Naive thymus-derived CD4-positive, alpha-beta T cell (primary cell): ENCODE data around the gene GALNT10. TPM values are rescaled to one million over a fixed set of nuclear protein-coding genes. Genes with fewer than 3 reads are reported as not detected.

Experiments used
- ATAC-seq: fragments of 150-1000 bp; cut with Tn5 transposase; 2 replicates; pipeline ENCODE4 v1.10.0; 2021; ENCODE audit warnings: mild to moderate bottlenecking, moderate library complexity
- CTCF ChIA-PET: fragments of 350-600 bp; sonication (Branson Sonifier 250); formaldehyde crosslinking; loops from one replicate; lab custom pipeline; 2021; ENCODE audit warnings: antibody characterized with exemption; lab: Charles Lee
- POLR2A ChIA-PET: fragments of 350-600 bp; sonication (Branson Sonifier 250); formaldehyde crosslinking; loops from one replicate; lab custom pipeline; 2021; ENCODE audit warnings: antibody characterized with exemption, inconsistent platforms; lab: Charles Lee
- DNase-seq, 9 donors: peaks; one replicate each; pipeline versions ENCODE4 v3.0.0 to v3.0.0-alpha.2; 2020 to 2022; ENCODE audit warnings: mixed read lengths in 1 of 9
- H3K27ac ChIP-seq: one replicate; pipeline ENCODE4 v1.7.0; 2013; ENCODE audit warnings: mild to moderate bottlenecking, low read depth, low read length, moderate library complexity
- H3K27me3 ChIP-seq, 2 donors: one replicate each; pipeline ENCODE4 v1.7.0; 2013; ENCODE audit warnings: low read length in 2 of 2, mild to moderate bottlenecking in 2 of 2, moderate library complexity in 2 of 2; ENCODE audit not compliant: control insufficient read depth in 2 of 2, insufficient read depth in 2 of 2
- H3K36me3 ChIP-seq, 3 experiments: 1 replicate in 2 of 3; 2 replicates in 1 of 3; pipeline ENCODE4 v1.7.0; 2013; ENCODE audit warnings: low read length in 3 of 3, mild to moderate bottlenecking in 3 of 3, moderate library complexity in 1 of 3; ENCODE audit not compliant: insufficient read depth in 3 of 3, control insufficient read depth in 2 of 3
- H3K4me1 ChIP-seq, 2 donors: one replicate each; pipeline ENCODE4 v1.7.0; 2013; ENCODE audit warnings: low read length in 2 of 2, mild to moderate bottlenecking in 2 of 2, moderate library complexity in 1 of 2; ENCODE audit not compliant: control insufficient read depth in 2 of 2, insufficient read depth in 2 of 2
- H3K4me3 ChIP-seq: 2 replicates; pipeline ENCODE4 v1.7.0; 2013; ENCODE audit warnings: mild to moderate bottlenecking, low read length
- H3K9me3 ChIP-seq, 3 experiments: 1 replicate in 2 of 3; 2 replicates in 1 of 3; pipeline ENCODE4 v1.7.0; 2013; ENCODE audit warnings: low read length in 3 of 3; ENCODE audit not compliant: control insufficient read depth in 2 of 3
- H3K27ac Mint-ChIP-seq, 9 donors: one replicate each; pipeline ENCODE4 v1.8.0; 2020 to 2022; ENCODE audit warnings: mixed read lengths in 9 of 9, mild to moderate bottlenecking in 8 of 9, moderate library complexity in 5 of 9, inconsistent platforms in 2 of 9
- H3K27me3 Mint-ChIP-seq, 5 donors: one replicate each; pipeline ENCODE4 v1.8.0; 2021 to 2022; ENCODE audit warnings: mixed read lengths in 5 of 5, mild to moderate bottlenecking in 1 of 5
- H3K36me3 Mint-ChIP-seq, 5 donors: one replicate each; pipeline ENCODE4 v1.8.0; 2020 to 2022; ENCODE audit warnings: mixed read lengths in 5 of 5, mild to moderate bottlenecking in 3 of 5, inconsistent platforms in 1 of 5
- H3K4me1 Mint-ChIP-seq, 7 donors: one replicate each; pipeline ENCODE4 v1.8.0; 2020 to 2022; ENCODE audit warnings: mixed read lengths in 7 of 7, mild to moderate bottlenecking in 3 of 7, inconsistent platforms in 1 of 7
- H3K4me3 Mint-ChIP-seq, 10 donors: one replicate each; pipeline ENCODE4 v1.8.0; 2020 to 2022; ENCODE audit warnings: mild to moderate bottlenecking in 10 of 10, mixed read lengths in 10 of 10, moderate library complexity in 6 of 10, inconsistent platforms in 2 of 10
- H3K9me3 Mint-ChIP-seq, 11 donors: one replicate each; pipeline ENCODE4 v1.8.0; 2020 to 2022; ENCODE audit warnings: mixed read lengths in 11 of 11, mild to moderate bottlenecking in 4 of 11, inconsistent platforms in 1 of 11, moderate library complexity in 1 of 11
- intact Hi-C, 2 donors: fragments of 100-400 bp; cut with micrococcal nuclease; formaldehyde crosslinking; loops; one replicate each; pipeline ENCODE4 v1.15.1; 2023
- polyA plus RNA-seq, 2 donors: library from polyadenylated mRNA; unstranded; fragments of 300-500 nt; fragmentation: Illumina TruSeq; gene quantifications; one replicate each; pipeline ENCODE4 v1.2.3, GENCODE V29; 2021
- total RNA-seq, 6 experiments: library from RNA in 5 of 6; stranded (reverse) in 5 of 6; gene quantifications; 1 replicate in 5 of 6; 2 replicates in 1 of 6; pipeline ENCODE4 v1.2.3 and lab custom pipeline; 2021 to 2026

GALNT10 gene
- total and polyA plus RNA-seq, 7 experiments from 2014 or later, result 6.2 to 56.4 (median 24.8) TPM

DNA sequence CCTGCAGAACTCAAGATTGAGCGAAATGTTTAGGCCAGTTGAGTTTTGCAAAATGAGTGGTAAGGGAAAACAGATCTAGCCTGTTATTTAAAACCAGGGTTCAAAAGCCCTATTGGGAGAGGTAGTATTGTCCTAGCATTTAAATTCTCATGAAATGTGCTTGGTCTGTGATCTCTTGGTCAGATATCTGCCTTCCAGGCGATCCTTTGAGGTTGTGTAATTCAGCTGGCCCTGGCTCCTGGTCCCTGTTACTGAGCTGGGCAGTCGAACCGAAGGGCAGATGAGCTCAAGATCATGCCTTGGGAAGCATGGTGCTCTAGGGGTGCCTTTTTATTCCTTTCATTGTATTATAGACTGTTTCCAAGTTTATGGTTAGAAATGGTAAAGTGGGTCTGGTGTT, 269.6 kb downstream of the GALNT10 start:
- Mint-ChIP-seq H3K27ac (no peak overlapping the region), H3K4me1 (no peaks in the 10 kb centered on the region), H3K36me3 (peaks cover 15 to 46% (median 18%) of the 10 kb centered on the region in 5 donors), H3K27me3 (peaks cover 0 to 2% (median 0%) of the 10 kb centered on the region in 5 donors), H3K4me3 (no peak overlapping the region), H3K9me3 (no peaks in the 10 kb centered on the region)
- Histone ChIP-seq H3K36me3 (peaks cover 3 to 43% (median 7%) of the 10 kb centered on the region in 3 experiments), H3K4me1 (no peaks in the 10 kb centered on the region), H3K9me3 (no peaks in the 10 kb centered on the region), H3K4me3 (no peak overlapping the region), H3K27ac (no peak overlapping the region), H3K27me3 (no peaks in the 10 kb centered on the region)
- no peak for DNase-seq
- intact Hi-C loops, result no loop called here
- CTCF ChIA-PET, result interaction anchor here (0.7 kb wide), 1 partner anchor 12 kb away, joined by 6 read pairs; no protein-coding TSS in a partner anchor
- ATAC-seq, result no peak
- POLR2A ChIA-PET, result no interaction called here

DNA sequence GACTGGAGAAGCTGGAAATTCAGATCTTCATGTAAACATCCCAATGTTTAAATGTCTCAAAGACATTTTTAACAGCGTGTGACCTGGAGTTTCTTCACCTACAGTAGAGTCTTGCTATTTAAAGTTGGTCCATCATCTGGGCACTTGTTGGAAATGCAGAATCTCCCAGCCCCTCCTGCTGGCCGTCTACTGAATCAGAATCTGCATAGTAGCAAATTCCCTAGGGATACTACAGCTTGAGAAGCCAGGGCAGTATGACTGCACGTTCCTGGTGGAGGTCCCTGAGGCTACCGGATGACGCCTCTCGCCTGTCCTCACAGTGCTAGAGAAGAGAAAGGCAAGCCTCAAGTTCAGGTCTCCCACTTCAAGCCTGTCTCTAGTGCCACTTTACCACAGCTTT, 271.0 kb downstream of the GALNT10 start:
- H3K4me3 Mint-ChIP-seq, result no peak overlapping the region
- H3K4me3 ChIP-seq, result no peak overlapping the region
- no peaks in the 10 kb centered on the region for H3K4me1 Mint-ChIP-seq
- ChIA-PET CTCF (interaction anchor here (1.0 kb wide), 1 partner anchor 8 kb away, joined by 3 read pairs; no protein-coding TSS in a partner anchor), POLR2A (no interaction called here)
- H3K9me3 Mint-ChIP-seq, result no peaks in the 10 kb centered on the region
- no peak for ATAC-seq
- H3K36me3 Mint-ChIP-seq, result peaks cover 7 to 36% (median 14%) of the 10 kb centered on the region in 5 donors
- H3K27me3 ChIP-seq, result no peaks in the 10 kb centered on the region
- no peak for DNase-seq
- peaks cover 0 to 29% (median 4%) of the 10 kb centered on the region in 3 experiments for H3K36me3 ChIP-seq
- H3K27ac Mint-ChIP-seq, result no peak overlapping the region
- no peaks in the 10 kb centered on the region for H3K4me1 ChIP-seq
- peaks cover 0 to 11% (median 0%) of the 10 kb centered on the region in 5 donors for H3K27me3 Mint-ChIP-seq
- H3K9me3 ChIP-seq, result no peaks in the 10 kb centered on the region
- intact Hi-C loops, result no loop called here
- H3K27ac ChIP-seq, result no peak overlapping the region

DNA sequence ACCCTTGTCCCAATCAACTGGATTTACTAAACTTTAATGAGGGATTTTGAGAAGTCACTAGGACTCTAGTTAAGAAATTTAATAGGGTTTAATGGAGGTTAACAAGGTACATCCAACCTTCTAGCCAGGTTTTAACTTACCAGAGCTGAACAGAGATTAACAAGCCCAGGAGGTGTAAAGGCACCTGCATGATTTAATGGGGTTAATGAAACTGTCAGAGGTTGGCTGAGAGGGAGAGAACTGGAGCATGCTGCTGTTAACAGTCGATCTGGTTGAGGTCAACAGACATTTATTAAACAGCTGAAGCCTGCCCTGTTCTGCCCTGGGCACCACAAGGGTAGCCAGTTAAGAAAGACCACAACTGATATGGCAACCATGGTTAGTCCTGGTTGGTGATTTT, 273.9 kb downstream of the GALNT10 start:
- intact Hi-C loops, result no loop called here
- H3K36me3 Mint-ChIP-seq, result peaks cover 0 to 18% (median 0%) of the 10 kb centered on the region in 5 donors
- ATAC-seq (no peak), DNase-seq (no peak)
- ChIA-PET CTCF (interaction anchor here (0.6 to 1.2 kb wide), 2 partner anchors 392 to 1837 kb away, joined by 3 read pairs; no protein-coding TSS in a partner anchor), POLR2A (no interaction called here)
- peaks cover 0 to 2% (median 0%) of the 10 kb centered on the region in 3 experiments for H3K36me3 ChIP-seq
- H3K27me3 Mint-ChIP-seq, result peaks cover 0 to 30% (median 10%) of the 10 kb centered on the region in 5 donors
- H3K27ac ChIP-seq, result no peak overlapping the region
- no peaks in the 10 kb centered on the region for H3K9me3 Mint-ChIP-seq
- no peak overlapping the region for H3K4me3 ChIP-seq
- H3K4me1 ChIP-seq, result no peaks in the 10 kb centered on the region
- no peak overlapping the region for H3K4me3 Mint-ChIP-seq
- peaks cover 0 to 5% (median 0%) of the 10 kb centered on the region in 7 donors for H3K4me1 Mint-ChIP-seq
- no peaks in the 10 kb centered on the region for H3K9me3 ChIP-seq
- no peaks in the 10 kb centered on the region for H3K27me3 ChIP-seq
- H3K27ac Mint-ChIP-seq, result no peak overlapping the region

DNA sequence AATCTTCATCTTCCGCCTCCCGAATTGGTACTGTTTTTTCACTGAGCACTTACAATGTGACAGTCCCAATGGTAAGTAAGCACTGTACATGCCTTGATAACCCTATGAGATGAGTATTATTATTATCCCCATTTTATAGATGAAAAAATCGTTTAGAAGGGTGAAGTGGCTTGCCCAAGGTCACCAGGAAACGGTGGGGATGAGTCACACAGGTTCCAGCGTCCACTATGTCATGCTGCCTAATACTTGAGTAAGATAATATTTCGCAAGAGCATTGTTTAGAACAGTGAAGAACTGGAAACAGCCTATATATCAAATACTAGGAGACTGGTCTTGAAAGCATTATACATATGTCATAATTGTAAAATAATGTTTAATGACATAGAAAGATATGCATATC, 274.6 kb downstream of the GALNT10 start:
- Mint-ChIP-seq H3K4me1 (peaks cover 0 to 5% (median 0%) of the 10 kb centered on the region in 7 donors), H3K27me3 (peaks cover 5 to 35% (median 14%) of the 10 kb centered on the region in 5 donors), H3K9me3 (no peaks in the 10 kb centered on the region), H3K36me3 (peaks cover 0 to 16% (median 0%) of the 10 kb centered on the region in 5 donors), H3K27ac (no peak overlapping the region), H3K4me3 (no peak overlapping the region)
- no peaks in the 10 kb centered on the region for H3K27me3 ChIP-seq
- intact Hi-C loops, result loop anchor here in 1 of 2 donors (5.0 kb wide), 2 partner anchors 393 to 493 kb away; no protein-coding TSS in a partner anchor
- no peaks in the 10 kb centered on the region for H3K9me3 ChIP-seq
- H3K27ac ChIP-seq, result no peak overlapping the region
- H3K36me3 ChIP-seq, result no peaks in the 10 kb centered on the region
- DNase-seq (no peak), ATAC-seq (peak; percentile 39)
- H3K4me3 ChIP-seq, result no peak overlapping the region
- ChIA-PET POLR2A (interaction anchor here (0.6 kb wide), 1 partner anchor 13 kb away, joined by 3 read pairs; no protein-coding TSS in a partner anchor), CTCF (no interaction called here)
- H3K4me1 ChIP-seq, result no peaks in the 10 kb centered on the region

DNA sequence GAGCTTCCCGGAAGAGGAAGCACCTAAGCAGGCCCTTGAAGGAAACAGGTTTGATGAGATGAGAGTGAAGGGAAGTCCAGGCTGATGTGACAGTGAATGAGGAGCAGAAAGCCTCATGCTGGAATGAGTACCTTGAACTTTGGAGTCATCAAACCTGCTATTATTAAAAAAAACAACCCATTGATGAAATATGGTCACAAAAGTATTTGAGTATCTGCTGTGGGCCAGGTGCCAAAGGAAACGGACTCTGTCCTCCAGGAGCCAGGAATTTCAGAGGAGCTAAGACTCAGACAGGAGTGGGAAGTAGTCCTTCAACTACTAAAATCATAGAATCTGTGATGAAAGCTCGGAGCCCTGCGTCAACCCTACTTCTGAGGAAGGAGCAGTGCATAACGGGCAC, 275.6 kb downstream of the GALNT10 start:
- H3K36me3 ChIP-seq, result no peaks in the 10 kb centered on the region
- ChIA-PET CTCF (interaction anchor here (1.1 to 1.4 kb wide), 3 partner anchors 8 to 174 kb away, joined by 3 to 4 read pairs (median 3); no protein-coding TSS in a partner anchor), POLR2A (no interaction called here)
- DNase-seq (no peak), ATAC-seq (no peak)
- Mint-ChIP-seq H3K9me3 (no peaks in the 10 kb centered on the region), H3K27me3 (peaks cover 14 to 45% (median 24%) of the 10 kb centered on the region in 5 donors), H3K36me3 (peaks cover 0 to 7% (median 0%) of the 10 kb centered on the region in 5 donors), H3K4me3 (no peak overlapping the region), H3K27ac (no peak overlapping the region), H3K4me1 (peaks cover 0 to 9% (median 0%) of the 10 kb centered on the region in 7 donors)
- peaks cover 0 to 2% of the 10 kb centered on the region in 2 donors for H3K4me1 ChIP-seq
- intact Hi-C loops, result loop anchor here (2.0 to 5.0 kb wide), 3 partner anchors 393 to 494 kb away; no protein-coding TSS in a partner anchor
- no peak overlapping the region for H3K4me3 ChIP-seq
- peaks cover 0 to under 1% of the 10 kb centered on the region in 2 donors for H3K27me3 ChIP-seq
- H3K9me3 ChIP-seq, result no peaks in the 10 kb centered on the region
- no peak overlapping the region for H3K27ac ChIP-seq

DNA sequence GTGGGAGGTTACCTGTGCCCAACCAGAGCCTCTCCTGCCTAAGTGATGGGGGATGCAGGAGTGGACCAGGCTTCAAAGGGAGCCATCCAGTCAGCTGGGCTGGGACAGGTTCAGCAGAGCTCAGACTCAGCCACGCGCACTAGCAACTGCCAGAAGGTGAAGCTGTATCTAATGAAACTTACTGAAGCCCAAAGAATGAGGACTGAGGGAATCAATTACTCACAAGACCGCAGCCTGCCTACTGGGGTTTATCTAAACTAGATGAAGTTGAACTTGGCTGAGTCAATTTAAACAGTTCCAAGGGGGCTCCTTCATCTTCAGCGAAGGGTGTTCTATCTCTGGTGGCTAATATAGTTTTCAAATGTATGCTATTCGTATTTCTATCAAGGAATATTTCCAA, 276.1 kb downstream of the GALNT10 start:
- intact Hi-C loops, result loop anchor here (1.0 to 5.0 kb wide), 6 partner anchors 144 to 494 kb away; no protein-coding TSS in a partner anchor
- H3K27me3 Mint-ChIP-seq, result peaks cover 20 to 50% (median 29%) of the 10 kb centered on the region in 5 donors
- no peak overlapping the region for H3K4me3 Mint-ChIP-seq
- CTCF ChIA-PET, result interaction anchor here (0.6 to 1.4 kb wide), 5 partner anchors 8 to 436 kb away, joined by 3 to 4 read pairs (median 3); no protein-coding TSS in a partner anchor
- no peak overlapping the region for H3K4me3 ChIP-seq
- no peak overlapping the region for H3K27ac Mint-ChIP-seq
- H3K27ac ChIP-seq, result no peak overlapping the region
- H3K4me1 Mint-ChIP-seq, result peaks cover 0 to 13% (median 0%) of the 10 kb centered on the region in 7 donors
- H3K9me3 Mint-ChIP-seq, result no peaks in the 10 kb centered on the region
- H3K36me3 Mint-ChIP-seq, result peaks cover 0 to 5% (median 0%) of the 10 kb centered on the region in 5 donors
- DNase-seq (no peak), ATAC-seq (no peak)
- H3K27me3 ChIP-seq, result peaks cover 0 to 6% of the 10 kb centered on the region in 2 donors
- H3K4me1 ChIP-seq, result peaks cover 0 to 5% of the 10 kb centered on the region in 2 donors
- POLR2A ChIA-PET, result no interaction called here
- H3K36me3 ChIP-seq, result no peaks in the 10 kb centered on the region
- no peaks in the 10 kb centered on the region for H3K9me3 ChIP-seq
